Subcutaneous abdominal adipose tissue (tissue), 5 donors: ENCODE data around the gene PDZRN4.

Experiments used
- H3K27ac ChIP-seq: one replicate; pipeline ENCODE4 v1.7.0; 2013; ENCODE audit warnings: low read depth, mild to moderate bottlenecking, inconsistent platforms, low read length, moderate library complexity
- H3K27me3 ChIP-seq, 5 donors: one replicate each; pipeline ENCODE4 v1.7.0; 2013; ENCODE audit warnings: low read length in 5 of 5, inconsistent platforms in 1 of 5; ENCODE audit not compliant: control insufficient read depth in 5 of 5, insufficient read depth in 4 of 5
- H3K36me3 ChIP-seq, 5 donors: one replicate each; pipeline ENCODE4 v1.7.0; 2013; ENCODE audit warnings: low read length in 5 of 5; ENCODE audit not compliant: control insufficient read depth in 5 of 5, insufficient read depth in 5 of 5
- H3K4me1 ChIP-seq, 5 donors: one replicate each; pipeline ENCODE4 v1.7.0; 2013; ENCODE audit warnings: low read length in 5 of 5, mild to moderate bottlenecking in 3 of 5, moderate library complexity in 1 of 5; ENCODE audit not compliant: control insufficient read depth in 5 of 5, insufficient read depth in 5 of 5
- H3K4me3 ChIP-seq, 5 donors: one replicate each; pipeline ENCODE4 v1.7.0; 2013; ENCODE audit warnings: low read length in 5 of 5, low read depth in 1 of 5
- H3K9ac ChIP-seq, 5 donors: one replicate each; pipeline ENCODE4 v1.7.0; 2013; ENCODE audit warnings: low read length in 5 of 5, mild to moderate bottlenecking in 4 of 5, moderate library complexity in 3 of 5
- H3K9me3 ChIP-seq, 5 donors: one replicate each; pipeline ENCODE4 v1.7.0; 2013; ENCODE audit warnings: low read length in 5 of 5; ENCODE audit not compliant: control insufficient read depth in 5 of 5
- donor health status: healthy.
- donor health status: healthy.
- donor health status: healthy.
- donor health status: healthy.
- donor health status: healthy.

PDZRN4 gene

DNA sequence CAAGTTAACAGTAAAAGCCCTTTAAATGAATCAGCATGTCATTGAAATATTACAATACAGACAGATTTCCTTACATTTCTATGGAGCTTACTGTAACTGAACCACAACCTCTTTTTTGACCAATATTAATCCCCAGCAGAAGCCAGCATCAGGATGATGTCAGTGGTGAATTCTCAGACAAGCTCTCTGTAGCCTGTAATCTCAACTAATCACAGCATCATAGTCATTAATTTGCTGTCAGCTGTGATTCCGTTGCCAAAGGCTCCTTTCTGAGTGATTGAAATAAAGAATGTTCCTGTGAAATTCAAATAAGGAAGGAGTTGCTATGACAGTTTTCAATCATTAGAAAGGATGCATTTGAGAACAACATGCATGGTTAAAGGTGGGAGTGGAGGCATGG is 323.1 kb downstream of the PDZRN4 start:
- Histone ChIP-seq H3K36me3 (no peaks in the 10 kb centered on the region), H3K27me3 (no peaks in the 10 kb centered on the region), H3K4me1 (peaks cover 0 to 14% (median 3%) of the 10 kb centered on the region in 5 donors), H3K9ac (no peak overlapping the region), H3K9me3 (no peaks in the 10 kb centered on the region), H3K27ac (no peak overlapping the region), H3K4me3 (no peak overlapping the region)

DNA sequence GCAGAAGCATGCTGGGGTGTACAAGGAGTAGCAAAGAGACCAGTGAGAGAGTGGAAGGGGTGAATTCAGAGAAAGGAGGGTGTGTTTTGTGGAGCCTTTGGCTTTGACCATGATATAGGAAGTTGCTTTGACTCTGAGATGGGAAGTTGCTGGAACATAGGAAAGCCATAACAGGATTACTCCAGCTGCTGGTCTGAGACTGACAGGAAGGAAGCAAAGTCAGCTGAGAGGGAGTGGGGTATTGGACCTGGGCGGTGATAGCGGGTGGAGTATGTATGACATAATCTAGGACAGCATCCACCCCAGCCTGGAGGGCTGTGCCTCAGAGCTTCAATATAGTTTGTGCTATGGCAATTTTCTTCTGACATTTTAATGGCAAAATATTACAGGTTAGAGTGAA is 324.4 kb downstream of the PDZRN4 start:
- no peaks in the 10 kb centered on the region for H3K27me3 ChIP-seq
- H3K9me3 ChIP-seq: no peaks in the 10 kb centered on the region
- H3K27ac ChIP-seq: no peak overlapping the region
- H3K36me3 ChIP-seq: no peaks in the 10 kb centered on the region
- no peak overlapping the region for H3K4me3 ChIP-seq
- H3K9ac ChIP-seq: no peak overlapping the region
- peaks cover 0 to 14% (median 3%) of the 10 kb centered on the region in 5 donors for H3K4me1 ChIP-seq

DNA sequence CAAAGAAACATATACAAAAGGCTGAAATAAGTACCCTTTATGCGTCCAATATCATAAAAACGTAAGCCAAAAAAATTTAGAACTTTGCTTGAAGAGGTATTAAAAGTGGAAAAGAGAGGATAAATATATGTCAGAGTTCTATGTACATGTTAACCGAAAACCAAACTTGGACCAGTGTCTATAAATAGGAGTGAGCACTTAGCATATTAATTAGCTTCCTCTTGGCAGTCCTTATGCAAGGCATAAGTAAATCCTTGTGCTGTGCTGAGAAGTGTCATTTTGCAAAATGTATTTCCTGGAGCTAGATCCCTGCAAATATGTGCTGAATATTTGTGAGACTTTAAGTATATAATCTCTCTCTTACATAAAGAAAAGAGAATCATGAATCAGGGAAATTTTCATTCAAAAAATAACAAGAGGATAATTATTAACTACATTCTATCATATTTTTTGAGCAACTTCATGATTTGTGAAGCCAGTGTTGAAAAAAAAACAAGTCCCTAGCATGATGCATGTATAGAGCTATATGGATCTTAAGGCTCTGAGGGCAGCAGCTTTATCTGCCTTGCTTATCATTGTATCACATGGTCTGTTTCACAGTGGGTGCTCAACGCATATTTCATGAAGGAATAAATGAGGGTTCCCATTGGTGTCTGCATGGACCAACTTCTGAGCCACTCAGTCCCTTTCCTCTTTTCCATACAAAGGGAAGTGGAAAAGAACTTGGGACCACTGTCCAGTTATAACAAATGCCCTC is 326.1 kb downstream of the PDZRN4 start:
- no peaks in the 10 kb centered on the region for H3K36me3 ChIP-seq
- peaks cover 0 to 14% (median 3%) of the 10 kb centered on the region in 5 donors for H3K4me1 ChIP-seq
- no peaks in the 10 kb centered on the region for H3K27me3 ChIP-seq
- H3K27ac ChIP-seq: no peak overlapping the region
- H3K9ac ChIP-seq: no peak overlapping the region
- H3K4me3 ChIP-seq: no peak overlapping the region
- no peaks in the 10 kb centered on the region for H3K9me3 ChIP-seq

DNA sequence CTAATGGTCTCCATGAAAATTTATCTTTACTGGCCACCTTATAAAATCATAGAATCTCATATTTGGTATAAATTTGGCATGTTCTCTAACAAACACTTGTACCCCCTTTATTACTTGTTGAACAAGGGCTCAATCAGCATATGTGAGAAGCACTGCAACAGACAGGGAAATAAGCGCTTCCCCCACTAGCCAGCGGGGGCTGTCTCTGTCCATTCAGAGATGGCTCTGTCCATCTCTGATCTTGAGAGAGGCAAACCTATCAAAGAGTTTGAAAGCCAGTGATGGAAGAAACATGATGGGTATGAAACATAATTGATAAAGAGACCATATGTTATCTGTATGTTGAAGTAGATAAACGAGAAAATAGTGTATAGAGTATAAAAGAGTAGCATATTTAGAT is 326.8 kb downstream of the PDZRN4 start:
- Histone ChIP-seq H3K4me3 (no peak overlapping the region), H3K9me3 (no peaks in the 10 kb centered on the region), H3K9ac (no peak overlapping the region), H3K27ac (no peak overlapping the region), H3K36me3 (no peaks in the 10 kb centered on the region), H3K27me3 (no peaks in the 10 kb centered on the region), H3K4me1 (peaks cover 0 to 14% (median 3%) of the 10 kb centered on the region in 5 donors)

DNA sequence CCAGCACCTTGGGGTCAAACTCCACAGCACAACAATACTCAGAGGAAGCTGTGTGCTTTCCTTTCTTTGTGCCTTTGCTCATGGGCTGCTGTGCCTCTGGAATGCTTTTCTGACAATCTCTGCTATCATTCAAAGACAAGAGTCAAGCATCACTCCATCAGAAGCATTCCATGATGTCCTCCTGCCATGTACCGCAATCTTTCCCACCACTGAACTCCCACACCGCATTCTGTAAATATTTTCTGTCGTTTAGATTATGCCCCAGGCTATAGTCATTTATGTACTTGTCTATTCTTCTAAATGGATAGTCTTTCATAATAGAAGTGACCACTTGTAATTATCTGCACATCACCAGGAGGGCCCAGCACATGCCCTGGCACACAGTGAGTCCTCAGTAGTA is 327.8 kb downstream of the PDZRN4 start:
- no peak overlapping the region for H3K27ac ChIP-seq
- no peaks in the 10 kb centered on the region for H3K9me3 ChIP-seq
- H3K4me1 ChIP-seq: peaks cover 0 to 14% (median 3%) of the 10 kb centered on the region in 5 donors
- H3K27me3 ChIP-seq: no peaks in the 10 kb centered on the region
- H3K4me3 ChIP-seq: no peak overlapping the region
- H3K9ac ChIP-seq: no peak overlapping the region
- no peaks in the 10 kb centered on the region for H3K36me3 ChIP-seq

DNA sequence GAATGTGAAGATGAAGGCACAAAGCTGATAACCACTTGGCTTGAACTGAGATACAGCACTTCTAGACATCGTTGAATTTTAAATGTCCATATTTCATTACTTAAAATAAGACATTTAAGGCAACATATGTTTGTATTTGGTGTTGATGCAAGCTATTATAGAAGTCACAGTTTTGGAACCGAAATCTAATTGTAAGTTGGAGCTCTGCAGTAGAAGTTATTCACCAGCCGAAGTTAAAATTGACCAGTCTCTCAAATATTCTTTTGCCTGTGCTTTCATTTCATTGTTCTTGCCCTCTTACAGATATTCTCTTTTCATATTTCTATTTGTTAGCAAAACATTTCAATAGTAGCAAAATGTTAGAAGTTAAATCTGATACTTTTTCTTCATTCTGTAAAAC is 332.7 kb downstream of the PDZRN4 start:
- H3K4me3 ChIP-seq: no peak overlapping the region
- H3K9ac ChIP-seq: no peak overlapping the region
- no peak overlapping the region for H3K27ac ChIP-seq
- no peaks in the 10 kb centered on the region for H3K27me3 ChIP-seq
- no peaks in the 10 kb centered on the region for H3K9me3 ChIP-seq
- H3K4me1 ChIP-seq: peaks cover 0 to 12% (median 8%) of the 10 kb centered on the region in 5 donors
- H3K36me3 ChIP-seq: no peaks in the 10 kb centered on the region

DNA sequence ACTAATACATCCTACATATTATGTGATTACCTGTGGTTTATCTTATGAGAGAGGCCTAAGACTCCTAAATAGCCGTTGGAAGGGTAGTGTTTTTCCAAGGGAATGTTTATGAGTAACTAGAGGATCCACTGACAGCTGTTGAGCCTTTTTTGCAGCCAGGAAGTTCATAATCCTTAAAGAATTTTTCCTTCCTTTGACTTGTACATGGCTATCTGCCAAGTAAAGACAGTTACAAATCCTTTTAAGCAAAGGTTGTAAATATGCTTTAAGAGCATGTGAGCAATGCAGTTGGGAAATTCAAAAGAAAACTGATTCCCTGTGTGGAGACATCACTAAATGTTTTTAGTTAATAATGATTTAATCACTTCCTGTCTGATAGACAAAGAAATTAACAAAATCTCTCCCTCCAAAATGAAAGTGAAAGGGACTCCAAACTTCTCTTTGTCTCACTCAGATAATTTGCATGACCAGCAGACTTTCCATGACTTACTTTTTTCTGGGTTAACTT is 333.8 kb downstream of the PDZRN4 start:
- Histone ChIP-seq H3K36me3 (no peaks in the 10 kb centered on the region), H3K4me3 (peak overlapping the region in 4 of 5 donors; percentile 24 to 39 (median 31)), H3K9ac (no peak overlapping the region), H3K27me3 (no peaks in the 10 kb centered on the region), H3K4me1 (peaks cover 0 to 12% (median 8%) of the 10 kb centered on the region in 5 donors), H3K27ac (peak overlapping the region; percentile 14), H3K9me3 (no peaks in the 10 kb centered on the region)

DNA sequence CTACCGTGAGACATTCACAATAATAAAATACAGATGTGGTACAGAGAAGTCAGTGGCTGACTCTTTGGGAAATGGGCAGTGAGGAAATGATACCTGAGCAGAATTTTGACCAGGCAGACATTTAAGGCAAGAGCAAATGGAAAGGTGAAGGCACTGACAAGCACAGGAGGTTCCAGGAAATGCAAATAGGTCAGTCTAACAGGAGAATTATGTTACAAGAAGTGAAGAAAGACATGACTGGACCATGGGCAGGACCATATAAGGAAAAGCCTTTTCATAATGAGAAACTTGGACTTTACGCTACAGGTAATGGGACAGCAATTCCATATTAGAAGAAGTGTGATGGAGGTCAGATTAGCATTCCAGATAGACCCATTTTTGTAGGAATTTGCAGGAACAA is 338.9 kb downstream of the PDZRN4 start:
- Histone ChIP-seq H3K27me3 (no peaks in the 10 kb centered on the region), H3K9me3 (no peaks in the 10 kb centered on the region), H3K4me3 (no peak overlapping the region), H3K27ac (no peak overlapping the region), H3K36me3 (no peaks in the 10 kb centered on the region), H3K4me1 (peaks cover 0 to 4% (median under 1%) of the 10 kb centered on the region in 5 donors), H3K9ac (no peak overlapping the region)

DNA sequence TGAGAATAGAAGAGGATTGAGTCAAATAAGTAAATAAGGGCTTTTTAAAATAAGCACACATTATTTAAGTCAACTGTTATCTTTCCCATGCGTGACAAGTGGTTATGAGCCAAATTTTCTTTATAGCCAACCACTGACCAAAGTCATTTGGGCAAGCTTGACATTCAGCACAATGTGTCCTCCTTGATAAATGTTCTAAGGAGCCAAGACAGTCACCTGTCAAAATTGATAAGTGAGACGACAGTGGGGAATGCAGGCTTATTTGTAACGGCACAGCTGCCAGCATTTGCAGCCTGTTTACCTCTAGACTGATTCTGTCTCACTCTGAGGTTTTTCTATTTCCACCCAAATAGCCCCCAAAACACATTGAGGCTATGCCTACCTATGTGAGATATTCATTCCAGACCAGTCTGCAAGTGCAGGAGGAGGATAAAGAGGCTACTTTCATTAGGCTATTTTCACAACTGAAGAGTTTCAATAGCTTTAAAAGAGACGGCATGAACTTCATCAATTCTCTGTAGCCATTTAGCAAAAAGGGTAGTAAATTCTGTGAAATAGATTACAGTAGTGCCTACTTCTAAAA is 339.5 kb downstream of the PDZRN4 start:
- no peaks in the 10 kb centered on the region for H3K9me3 ChIP-seq
- no peak overlapping the region for H3K27ac ChIP-seq
- peaks cover 0 to under 1% (median 0%) of the 10 kb centered on the region in 5 donors for H3K4me1 ChIP-seq
- no peak overlapping the region for H3K4me3 ChIP-seq
- H3K9ac ChIP-seq: no peak overlapping the region
- H3K36me3 ChIP-seq: no peaks in the 10 kb centered on the region
- H3K27me3 ChIP-seq: no peaks in the 10 kb centered on the region

DNA sequence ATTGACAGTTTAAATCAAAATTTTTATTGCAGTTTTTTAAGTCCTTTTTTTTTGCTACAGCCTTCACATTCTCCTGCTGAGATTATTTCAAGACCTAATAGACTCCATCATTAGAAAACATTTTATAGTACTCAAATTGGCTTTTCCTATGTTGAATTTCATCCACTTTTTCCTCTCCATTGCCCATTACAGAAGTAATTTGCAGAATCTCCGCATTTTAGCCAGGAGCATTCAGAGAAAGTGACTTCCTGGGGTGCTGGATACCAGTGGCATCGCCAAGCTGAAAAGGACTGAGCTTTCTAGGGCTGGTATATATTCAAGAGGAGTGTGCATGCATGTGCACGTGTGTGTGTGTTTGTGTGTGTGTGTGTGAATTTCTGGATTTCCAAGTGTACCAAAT is 340.8 kb downstream of the PDZRN4 start:
- Histone ChIP-seq H3K4me1 (no peaks in the 10 kb centered on the region), H3K27me3 (no peaks in the 10 kb centered on the region), H3K4me3 (no peak overlapping the region)

More for the DNA sequence above, 340.8 kb downstream of the PDZRN4 start:
- Histone ChIP-seq H3K9me3 (no peaks in the 10 kb centered on the region), H3K9ac (no peak overlapping the region), H3K36me3 (no peaks in the 10 kb centered on the region), H3K27ac (no peak overlapping the region)
